HEK293T (cell line): Measurements from ENCODE around the gene ZBTB1.

ENCODE experiments used
- BHLHE40 ChIP-seq: fragments of 450-650 bp; IDR thresholded peaks from 2 replicates; pipeline ENCODE4 v1.6.1; 2016; ENCODE audit warnings: mild to moderate bottlenecking, moderate library complexity, borderline replicate concordance
- FOXA1 ChIP-seq: fragments of 450-650 bp; IDR thresholded peaks from 2 replicates; pipeline ENCODE4 v1.6.1; 2016; ENCODE audit warnings: mild to moderate bottlenecking
- HDGF ChIP-seq: fragments of 450-650 bp; IDR thresholded peaks from 2 replicates; pipeline ENCODE4 v1.6.1; 2017; ENCODE audit warnings: antibody characterized with exemption, borderline replicate concordance
- L3MBTL2 ChIP-seq: fragments of 450-650 bp; conservative IDR thresholded peaks from 2 replicates; pipeline ENCODE4 v1.6.1; 2016; ENCODE audit warnings: mild to moderate bottlenecking
- LEF1 ChIP-seq: fragments of 450-650 bp; IDR thresholded peaks from 2 replicates; pipeline ENCODE4 v1.6.1; 2017; ENCODE audit warnings: mild to moderate bottlenecking, borderline replicate concordance
- NFRKB ChIP-seq: fragments of 450-650 bp; IDR thresholded peaks from 2 replicates; pipeline ENCODE4 v1.6.1; 2016; ENCODE audit warnings: mild to moderate bottlenecking, moderate library complexity
- SP1 ChIP-seq: fragments of 450-650 bp; IDR thresholded peaks from 2 replicates; pipeline ENCODE4 v1.6.1; 2017
- SUZ12 ChIP-seq: fragments of 450-650 bp; IDR thresholded peaks from 2 replicates; pipeline ENCODE4 v1.6.1; 2016; ENCODE audit warnings: mild to moderate bottlenecking
- ZNF384 ChIP-seq: fragments of 450-650 bp; IDR thresholded peaks from 2 replicates; pipeline ENCODE4 v1.6.1; 2016

DNA sequence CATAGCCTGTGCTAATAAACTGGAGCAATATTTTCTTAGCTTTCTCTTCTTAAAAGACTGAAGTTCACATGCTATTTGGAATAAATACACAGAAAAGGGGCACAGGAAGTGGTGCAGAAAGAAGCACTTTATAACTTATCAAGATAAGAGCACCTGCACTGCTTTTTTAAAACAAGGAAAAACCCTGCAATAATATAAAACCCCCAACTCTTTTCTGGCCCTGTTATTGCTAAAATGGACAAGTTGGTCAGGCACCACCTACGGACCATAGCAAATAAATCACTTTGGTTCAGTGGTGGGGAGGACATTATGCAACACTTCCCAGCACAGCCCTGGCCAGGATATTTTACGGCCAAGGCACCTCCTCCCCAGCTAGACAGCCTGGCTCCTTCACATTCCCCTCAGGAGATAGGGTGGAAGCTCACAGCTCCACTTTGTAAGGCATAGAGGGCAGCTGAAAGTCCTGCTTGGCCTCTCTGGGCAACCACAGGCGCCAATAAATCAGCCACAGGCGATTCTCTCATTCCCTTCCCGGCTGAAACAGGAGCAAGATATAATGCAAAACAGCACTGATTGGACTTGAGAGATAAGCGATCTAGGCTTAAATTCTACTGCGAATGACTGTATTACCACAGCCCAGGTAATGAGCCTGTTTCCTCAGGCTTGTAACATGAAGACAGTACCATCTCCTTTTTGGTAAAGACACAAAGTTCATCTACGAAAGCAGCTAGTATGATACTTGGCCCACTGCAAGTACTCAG is 3.0 kb upstream of the ZBTB1 start:
- TF ChIP-seq SP1: no peak
- TF ChIP-seq ZNF384: no peak
- TF ChIP-seq LEF1: no peak
- TF ChIP-seq HDGF: no peak
- no peak for TF ChIP-seq SUZ12
- no peak for TF ChIP-seq NFRKB
- no peak for TF ChIP-seq BHLHE40
- TF ChIP-seq FOXA1: no peak
- TF ChIP-seq L3MBTL2: no peak
